Measurements from ENCODE around the gene CCDC116. TPM values are rescaled to one million over a fixed set of nuclear protein-coding genes. Genes with fewer than 3 reads are reported as not detected.

Gene CCDC116
- total RNA-seq, 6 donors from 2014 or later = 0.26 to 4.2 (median 0.97) TPM; not detected in 2

- no peak overlapping the region for H3K27ac ChIP-seq
- peaks cover 16 to 63% (median 53%) of the 10 kb centered on the region in 4 donors for H3K36me3 ChIP-seq
- H3K9me3 ChIP-seq = no peaks in the 10 kb centered on the region
- TF ChIP-seq CTCF (IDR thresholded peaks at IDR 0.05) (no peak), EP300 (IDR thresholded peaks at IDR 0.05) (no peak)
- H3K27me3 ChIP-seq = no peaks in the 10 kb centered on the region
- H3K4me1 ChIP-seq = no peaks in the 10 kb centered on the region
- DNase-seq (no peak), ATAC-seq (ENCODE audit: low FRiP score in 2 of 2) (no peak)
- 88 to 93% methylated on average over 13 to 21 of the region's 21 CpGs for WGBS, 2 donors
- H3K4me3 ChIP-seq = no peak overlapping the region
Measured at GRCh38 chr22:21680830-21681565, 48.4 kb downstream of the CCDC116 start.

GRCh38 chr22:21681566-21682370, 49.2 kb downstream of the CCDC116 start:
- DNase-seq (no peak), ATAC-seq (ENCODE audit: low FRiP score in 2 of 2) (no peak)
- Histone ChIP-seq H3K36me3 (peaks cover 18 to 68% (median 58%) of the 10 kb centered on the region in 4 donors), H3K27ac (no peak overlapping the region), H3K27me3 (no peaks in the 10 kb centered on the region), H3K9me3 (no peaks in the 10 kb centered on the region), H3K4me3 (no peak overlapping the region), H3K4me1 (no peaks in the 10 kb centered on the region)
- 91 to 94% methylated on average over 9 to 24 of the region's 24 CpGs for WGBS, 2 donors
- no peak for TF ChIP-seq CTCF (IDR thresholded peaks at IDR 0.05)
- TF ChIP-seq POLR2AphosphoS5 (IDR thresholded peaks at IDR 0.05) = no peak
- no peak for TF ChIP-seq EP300 (IDR thresholded peaks at IDR 0.05)
- TF ChIP-seq POLR2A (IDR thresholded peaks at IDR 0.05) = no peak

- DNase-seq (no peak), ATAC-seq (ENCODE audit: low FRiP score in 2 of 2) (no peak)
- 93 to 97% methylated on average over 13 to 15 of the region's 20 CpGs for WGBS, 2 donors
Measured at GRCh38 chr22:21682385-21683175, 50.0 kb downstream of the CCDC116 start.

DNA sequence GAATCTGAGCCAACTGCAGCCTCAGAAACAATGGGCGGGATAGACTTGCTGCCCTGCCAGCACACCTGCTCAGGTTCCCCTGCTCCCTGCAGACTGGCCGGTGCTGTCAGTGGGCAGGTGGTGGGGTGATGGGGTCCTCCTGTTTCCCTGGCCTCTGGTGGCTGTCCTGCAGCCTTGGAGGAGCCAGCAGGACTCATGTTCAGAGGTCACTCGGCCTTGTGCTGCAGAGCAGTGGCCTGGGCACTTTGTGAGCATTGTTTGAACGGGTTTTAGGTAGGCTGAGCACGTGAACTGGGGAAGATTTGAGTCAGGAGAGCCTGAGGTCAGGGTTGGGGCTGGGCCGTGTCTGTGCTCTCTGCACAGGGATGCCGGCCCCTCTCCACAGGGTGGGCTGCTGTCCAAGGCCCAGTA, 50.8 kb downstream of the CCDC116 start:
- Histone ChIP-seq H3K36me3 (peaks cover 28 to 80% (median 71%) of the 10 kb centered on the region in 4 donors), H3K27ac (no peak overlapping the region), H3K4me1 (no peaks in the 10 kb centered on the region), H3K27me3 (no peaks in the 10 kb centered on the region), H3K9me3 (no peaks in the 10 kb centered on the region), H3K4me3 (no peak overlapping the region)
- TF ChIP-seq CTCF (IDR thresholded peaks at IDR 0.05) = no peak
- TF ChIP-seq POLR2AphosphoS5 (IDR thresholded peaks at IDR 0.05) = no peak
- no peak for TF ChIP-seq POLR2A (IDR thresholded peaks at IDR 0.05)
- TF ChIP-seq EP300 (IDR thresholded peaks at IDR 0.05) = no peak
- WGBS, 2 donors = 96 to 100% methylated on average over 1 to 7 of the region's 7 CpGs
- DNase-seq (no peak), ATAC-seq (ENCODE audit: low FRiP score in 2 of 2) (no peak)

More at GRCh38 chr22:21682385-21683175, 50.0 kb downstream of the CCDC116 start:
- Histone ChIP-seq H3K36me3 (peaks cover 22 to 71% (median 65%) of the 10 kb centered on the region in 4 donors), H3K27me3 (no peaks in the 10 kb centered on the region), H3K4me3 (no peak overlapping the region), H3K9me3 (no peaks in the 10 kb centered on the region), H3K27ac (no peak overlapping the region), H3K4me1 (no peaks in the 10 kb centered on the region)
- TF ChIP-seq CTCF (IDR thresholded peaks at IDR 0.05) = no peak
- TF ChIP-seq EP300 (IDR thresholded peaks at IDR 0.05) = no peak
- no peak for TF ChIP-seq POLR2AphosphoS5 (IDR thresholded peaks at IDR 0.05)
- no peak for TF ChIP-seq POLR2A (IDR thresholded peaks at IDR 0.05)

All from upper lobe of left lung (tissue), 6 donors.